Activated T-cell treated with anti-CD3 and anti-CD28 coated beads, Interleukin-2, amount 50 U/mL, for 48 hours (primary cell): Measurements from ENCODE around the gene SPSB2.
A peak's percentile ranks its signal among the peaks of the same experiment; 100 is the strongest.
"Not testable (repeated sequence)": the region's sequence is repeated elsewhere in the genome, so short reads cannot be mapped to it uniquely, and the experiment has no call there.

Experiments
- DNase-seq, 2 experiments: peaks; one replicate each; pipeline ENCODE4 v3.0.0-alpha.2; 2020

The SPSB2 gene

DNA sequence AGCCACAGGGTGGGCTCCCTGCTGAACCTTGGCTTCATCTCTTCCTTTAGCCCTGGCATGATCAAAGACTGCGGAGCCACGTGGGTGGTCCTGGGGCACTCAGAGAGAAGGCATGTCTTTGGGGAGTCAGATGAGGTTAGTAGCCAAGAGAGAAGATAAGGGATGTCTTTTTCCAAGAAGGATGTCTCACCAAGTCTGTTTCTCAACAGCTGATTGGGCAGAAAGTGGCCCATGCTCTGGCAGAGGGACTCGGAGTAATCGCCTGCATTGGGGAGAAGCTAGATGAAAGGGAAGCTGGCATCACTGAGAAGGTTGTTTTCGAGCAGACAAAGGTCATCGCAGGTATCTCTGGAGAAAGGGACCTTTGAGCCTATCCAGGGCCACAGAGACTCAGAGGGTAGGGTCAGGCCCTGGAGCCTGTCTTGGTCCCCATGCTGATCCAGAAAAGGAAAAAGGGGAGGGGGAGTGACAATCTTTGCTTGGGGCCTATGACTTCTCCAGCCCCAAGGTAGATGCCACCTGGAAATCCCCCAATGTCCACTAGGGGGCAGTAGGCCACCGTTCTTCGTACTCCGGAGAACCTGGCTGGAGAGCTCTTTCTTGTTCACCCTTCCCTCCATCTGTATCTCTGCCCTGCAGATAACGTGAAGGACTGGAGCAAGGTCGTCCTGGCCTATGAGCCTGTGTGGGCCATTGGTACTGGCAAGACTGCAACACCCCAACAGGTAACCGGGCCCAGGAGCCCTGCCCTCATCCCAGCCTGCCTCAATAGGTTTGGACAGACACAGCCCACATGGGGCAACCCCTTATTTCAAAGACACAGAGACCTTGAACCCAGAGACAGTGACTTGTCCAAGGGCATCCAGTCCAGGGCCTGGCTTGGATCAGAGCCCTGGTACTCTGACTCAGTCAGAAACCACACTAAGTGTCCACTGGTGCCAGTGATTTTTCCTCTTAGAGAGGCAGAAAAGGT, 3.8 kb downstream of the SPSB2 start:
- peak; percentile 86 to 88 for DNase-seq

DNA sequence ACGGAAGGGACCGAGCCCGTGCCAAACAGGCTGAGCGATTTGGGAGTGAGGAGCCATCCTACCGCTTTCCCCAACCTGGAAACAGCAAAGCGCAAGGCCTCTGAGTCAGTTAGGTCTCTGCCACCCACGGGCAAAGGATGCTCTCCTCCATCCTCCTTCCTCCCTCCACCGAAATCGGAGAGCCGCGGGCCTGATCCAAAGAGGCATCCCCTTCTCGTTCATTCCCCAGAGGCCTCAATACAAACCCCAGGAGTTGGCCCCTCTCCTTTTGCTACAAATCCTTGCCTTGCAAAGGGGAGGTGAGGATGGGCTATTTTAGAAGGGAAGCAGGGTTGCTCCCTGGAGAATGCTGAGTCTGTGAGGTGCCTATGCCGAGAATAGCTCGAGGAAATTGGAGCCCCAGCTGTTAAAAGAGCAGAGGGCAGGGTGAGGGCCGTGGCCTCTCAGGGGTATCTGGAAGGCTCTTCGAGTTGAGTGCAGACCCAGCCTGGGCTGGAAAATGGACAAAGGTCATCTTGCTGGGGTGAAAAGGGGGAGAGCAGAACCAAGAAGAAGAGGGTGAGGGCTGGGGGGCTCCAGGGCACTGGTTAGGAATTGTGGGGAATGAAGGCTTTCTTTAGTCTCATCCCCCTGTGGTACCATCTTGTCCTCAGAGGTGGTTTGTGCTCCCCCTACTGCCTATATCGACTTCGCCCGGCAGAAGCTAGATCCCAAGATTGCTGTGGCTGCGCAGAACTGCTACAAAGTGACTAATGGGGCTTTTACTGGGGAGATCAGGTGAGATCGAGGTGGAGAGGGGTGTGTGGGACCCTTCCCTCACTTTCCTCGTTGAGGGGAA, 4.7 kb downstream of the SPSB2 start:
- peak in 1 of 2 experiments; percentile 37 for DNase-seq

DNA sequence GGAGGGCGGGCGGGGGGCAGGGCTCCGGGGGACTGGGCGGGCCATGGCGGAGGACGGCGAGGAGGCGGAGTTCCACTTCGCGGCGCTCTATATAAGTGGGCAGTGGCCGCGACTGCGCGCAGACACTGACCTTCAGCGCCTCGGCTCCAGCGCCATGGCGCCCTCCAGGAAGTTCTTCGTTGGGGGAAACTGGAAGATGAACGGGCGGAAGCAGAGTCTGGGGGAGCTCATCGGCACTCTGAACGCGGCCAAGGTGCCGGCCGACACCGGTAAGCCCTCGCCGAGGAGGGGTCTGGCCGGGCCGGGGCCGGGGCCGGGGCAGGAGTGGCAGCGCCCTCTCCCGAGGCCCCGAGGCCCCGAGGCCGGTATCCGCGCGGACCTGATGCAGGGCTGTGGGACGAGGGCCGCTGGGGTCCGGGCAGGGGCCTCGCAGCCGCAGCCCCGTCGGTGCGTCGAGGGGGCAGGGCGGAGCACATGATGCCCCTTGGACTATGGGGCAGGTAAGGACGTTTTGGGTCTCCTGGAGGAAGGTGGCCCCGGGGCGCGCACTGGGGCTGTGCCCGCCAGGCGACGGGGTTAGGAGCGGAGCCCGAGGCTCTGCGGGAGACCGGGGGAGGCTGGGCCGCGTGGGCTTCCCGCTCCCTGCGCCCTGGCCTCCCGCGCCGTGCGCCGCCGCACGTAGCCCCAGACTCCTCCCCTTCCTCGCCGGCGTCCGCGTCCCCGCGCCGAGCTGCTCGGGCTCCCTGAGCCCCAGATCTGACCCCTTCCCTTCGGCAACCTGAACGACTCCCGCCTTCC, 5.5 kb downstream of the SPSB2 start, which contains the start of gene TPI1:
Gene TPI1, plus strand, starts transcription at position 119 of the 798 bp plus-strand sequence. Its CDS starts 36 bp downstream, at position 155.
- peak; percentile 85 to 89 for DNase-seq

DNA sequence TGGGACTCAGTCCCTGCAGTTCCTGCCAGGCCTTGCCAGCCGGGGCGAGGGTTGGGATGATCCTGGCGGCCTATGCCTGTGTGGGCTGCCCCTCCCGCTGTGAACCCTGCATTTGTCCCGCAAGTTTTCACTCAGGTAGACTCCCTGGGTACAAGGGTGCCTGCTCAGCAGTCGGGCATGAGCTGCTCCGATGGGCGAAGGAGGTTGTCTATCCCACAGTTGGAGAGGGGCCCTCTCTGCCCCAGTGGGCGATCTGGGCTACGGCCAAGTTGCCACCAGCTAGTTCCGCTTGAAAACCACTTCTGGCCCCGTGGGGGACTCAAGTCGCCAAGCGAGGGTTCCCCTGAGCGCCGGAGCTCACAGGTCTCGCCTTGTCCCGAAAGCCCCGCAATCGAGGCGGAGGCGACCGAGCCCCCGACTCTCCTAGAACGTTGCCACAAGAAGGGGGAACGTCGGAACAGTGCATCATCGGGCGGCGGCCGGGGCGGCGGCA, 6.1 kb downstream of the SPSB2 start:
- DNase-seq = no peak

DNA sequence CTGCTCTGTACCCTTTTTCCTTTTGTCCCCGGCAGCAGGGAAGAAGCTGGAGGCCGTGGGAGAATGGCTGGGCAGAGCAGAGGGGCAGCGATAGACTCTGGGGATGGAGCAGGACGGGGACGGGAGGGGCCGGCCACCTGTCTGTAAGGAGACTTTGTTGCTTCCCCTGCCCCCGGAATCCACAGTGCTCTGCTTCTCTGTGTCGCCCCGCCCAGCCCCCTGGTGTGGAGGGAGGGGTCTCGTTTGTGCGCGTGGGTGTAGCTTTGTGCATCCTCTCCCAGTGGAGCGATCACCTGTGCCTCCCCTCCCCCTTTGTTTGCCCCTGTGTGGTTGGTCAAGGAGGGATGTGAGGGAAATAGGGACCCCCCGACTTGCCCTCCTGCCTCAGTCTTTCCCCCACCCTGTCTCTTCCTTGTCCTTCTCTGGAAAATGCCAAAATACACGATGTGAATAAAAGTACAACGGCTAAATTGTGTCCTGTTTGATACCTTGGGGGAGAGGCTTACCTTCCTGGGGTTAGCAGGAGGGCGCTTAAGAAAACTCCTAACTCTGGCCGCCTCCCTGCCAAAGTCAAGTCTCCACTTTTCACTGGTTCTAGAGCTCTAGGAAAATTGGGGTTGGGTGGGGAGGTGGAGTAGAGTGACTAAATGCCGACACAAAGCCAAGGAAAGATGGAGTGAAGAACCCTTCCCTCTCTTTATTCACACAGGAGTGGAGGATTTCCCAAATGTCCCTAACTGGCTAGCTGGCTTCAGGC, 6.8 kb downstream of the SPSB2 start:
- no peak for DNase-seq

DNA sequence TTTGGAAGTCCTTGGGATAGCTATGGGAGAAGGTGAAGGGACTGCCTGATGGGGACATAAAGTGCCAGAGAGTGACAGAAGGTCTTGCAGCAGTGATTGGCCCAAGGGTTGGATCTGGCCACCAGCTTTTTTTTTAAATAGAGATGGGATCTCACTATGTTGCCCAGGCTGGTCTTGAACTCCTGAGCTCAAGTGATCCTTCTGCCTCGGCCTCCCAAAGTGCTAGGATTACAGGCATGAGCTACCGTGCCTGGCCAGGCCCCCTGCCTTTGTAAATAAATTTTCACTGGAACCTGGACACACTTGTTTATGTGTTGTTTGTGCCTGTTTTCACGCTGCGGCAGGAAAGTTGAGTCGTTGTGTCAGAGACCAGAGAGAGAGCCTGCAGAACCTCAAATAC, 7.8 kb downstream of the SPSB2 start:
- not testable (repeated sequence) for DNase-seq

DNA sequence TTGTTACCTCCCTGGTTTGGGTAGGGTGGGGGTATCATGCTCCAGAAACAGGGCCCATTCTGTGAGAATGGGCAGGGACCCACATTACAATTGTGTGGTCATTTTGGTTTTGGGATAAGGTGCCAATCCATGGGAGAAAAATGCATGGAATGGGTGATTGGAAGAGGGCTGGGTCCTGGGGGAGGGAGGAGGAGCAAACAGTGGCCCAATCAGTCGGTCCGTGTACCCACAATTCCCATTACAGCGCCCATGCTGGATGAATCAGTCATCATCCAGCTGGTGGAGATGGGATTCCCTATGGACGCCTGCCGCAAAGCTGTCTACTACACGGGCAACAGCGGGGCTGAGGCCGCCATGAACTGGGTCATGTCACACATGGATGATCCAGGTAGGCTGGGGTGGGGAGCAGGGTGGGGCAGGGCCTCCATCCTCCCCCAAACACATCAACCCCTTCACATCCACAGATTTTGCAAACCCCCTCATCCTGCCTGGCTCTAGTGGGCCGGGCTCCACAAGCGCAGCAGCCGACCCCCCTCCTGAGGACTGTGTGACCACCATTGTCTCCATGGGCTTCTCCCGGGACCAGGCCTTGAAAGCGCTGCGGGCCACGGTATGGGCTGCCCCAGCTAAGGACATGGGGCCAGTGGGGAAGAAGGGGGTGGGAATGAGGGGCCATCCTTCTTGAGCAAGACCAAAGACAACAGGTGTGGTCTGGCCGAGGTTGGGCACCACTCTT, 9.3 kb downstream of the SPSB2 start:
- no peak for DNase-seq

DNA sequence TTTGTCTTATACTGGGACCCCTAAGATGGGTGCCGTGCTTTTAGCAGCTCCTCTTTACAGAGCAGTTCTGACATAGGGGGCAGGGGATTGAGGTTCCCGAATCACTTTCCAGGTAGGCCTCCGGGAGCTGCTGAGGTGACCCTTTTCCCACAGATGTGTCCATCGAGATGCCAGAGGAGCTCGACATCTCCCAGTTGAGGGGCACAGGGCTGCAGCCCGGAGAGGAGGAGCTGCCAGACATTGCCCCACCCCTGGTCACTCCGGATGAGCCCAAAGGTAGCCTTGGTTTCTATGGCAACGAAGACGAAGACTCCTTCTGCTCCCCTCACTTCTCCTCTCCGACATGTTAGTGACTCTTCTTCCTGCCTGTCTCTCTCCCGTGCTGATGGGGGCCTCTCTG, 10.1 kb downstream of the SPSB2 start:
- DNase-seq = no peak

DNA sequence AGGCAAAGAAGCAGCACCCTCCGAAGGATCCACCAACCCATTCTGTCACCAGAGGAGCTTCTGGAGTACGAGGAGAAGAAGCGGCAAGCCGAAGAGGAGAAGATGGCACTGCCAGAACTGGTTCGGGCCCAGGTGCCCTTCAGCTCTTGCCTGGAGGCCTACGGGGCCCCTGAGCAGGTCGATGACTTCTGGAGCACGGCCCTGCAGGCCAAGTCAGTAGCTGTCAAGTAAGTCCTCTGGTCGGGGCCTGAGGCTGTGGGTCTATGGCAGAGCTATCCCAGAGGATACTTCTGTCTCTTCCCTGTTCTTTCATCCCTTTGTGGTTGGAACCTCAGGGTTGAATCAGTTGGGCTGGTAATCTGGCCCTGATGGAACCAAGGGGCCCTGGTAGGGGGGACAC, 11.7 kb downstream of the SPSB2 start:
- no peak for DNase-seq

DNA sequence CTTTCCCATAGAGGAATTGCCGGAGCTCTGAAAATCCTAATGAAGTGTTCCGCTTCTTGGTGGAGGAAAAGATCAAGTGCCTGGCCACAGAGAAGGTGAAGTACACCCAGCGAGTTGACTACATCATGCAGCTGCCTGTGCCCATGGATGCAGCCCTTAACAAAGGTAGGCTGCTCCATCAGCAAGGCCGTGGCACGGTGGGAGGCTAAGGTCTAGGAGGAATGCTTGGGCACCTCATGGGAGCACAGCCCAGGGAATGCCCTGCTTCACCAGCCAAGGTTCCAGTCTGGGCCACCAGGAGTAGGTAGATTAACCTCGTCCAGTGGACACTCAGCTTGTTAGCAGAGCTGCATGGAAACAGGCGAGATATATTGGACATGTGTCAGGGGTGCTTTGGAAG, 12.2 kb downstream of the SPSB2 start:
- no peak for DNase-seq

DNA sequence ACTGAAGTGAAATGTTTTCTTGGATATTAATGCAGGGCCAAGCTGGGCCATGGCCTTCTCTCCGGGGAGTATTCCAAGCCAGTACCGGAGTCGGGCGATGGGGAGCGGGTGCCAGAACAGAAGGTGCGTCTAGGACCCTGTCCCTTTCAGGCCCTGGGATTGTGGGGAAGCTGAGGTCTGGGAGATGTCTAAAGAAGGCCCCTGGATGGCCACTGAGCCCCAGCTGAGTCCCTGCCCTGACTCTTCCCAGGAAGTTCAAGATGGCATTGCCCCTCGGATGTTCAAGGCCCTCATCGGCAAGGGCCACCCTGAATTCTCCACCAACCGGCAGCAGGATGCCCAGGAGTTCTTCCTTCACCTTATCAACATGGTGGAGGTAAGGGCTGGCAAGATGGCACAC, 13.0 kb downstream of the SPSB2 start:
- DNase-seq = no peak

DNA sequence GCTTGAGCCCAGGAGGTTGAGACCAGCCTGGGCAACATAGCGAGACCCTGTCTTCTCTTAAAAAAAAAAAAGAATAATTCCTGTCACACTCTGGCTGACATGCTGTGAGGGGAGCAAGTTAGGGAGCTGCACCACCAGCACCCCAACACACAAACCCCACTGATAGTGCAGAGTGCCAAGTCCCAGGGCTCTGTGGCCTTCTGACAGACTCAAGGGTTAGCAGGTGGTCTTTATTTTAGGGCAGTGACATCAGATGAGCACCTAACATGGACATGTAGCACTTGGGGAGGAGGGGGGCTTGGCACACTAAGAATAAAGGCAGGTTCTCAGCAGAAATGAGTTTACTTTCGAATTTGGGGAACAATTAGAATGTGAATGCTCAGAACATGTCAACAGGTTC, 14.3 kb downstream of the SPSB2 start:
- no peak for DNase-seq

DNA sequence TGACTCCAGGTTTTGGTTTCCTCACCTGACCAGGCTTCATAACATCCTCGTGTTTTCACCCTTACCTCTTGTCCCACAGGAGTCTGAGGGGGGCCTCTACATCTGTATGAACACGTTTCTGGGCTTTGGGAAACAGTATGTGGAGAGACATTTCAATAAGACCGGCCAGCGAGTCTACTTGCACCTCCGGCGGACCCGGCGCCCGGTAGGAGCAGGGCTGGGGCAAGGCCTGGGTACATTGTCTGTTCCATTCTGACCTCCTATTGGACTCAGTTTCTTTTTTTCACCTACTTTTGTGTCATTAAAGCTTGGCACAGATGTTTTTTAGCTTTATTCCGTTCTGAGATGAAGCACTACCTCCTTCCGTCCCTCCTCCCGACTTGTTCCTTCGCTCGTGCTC, 17.8 kb downstream of the SPSB2 start:
- DNase-seq = no peak

DNA sequence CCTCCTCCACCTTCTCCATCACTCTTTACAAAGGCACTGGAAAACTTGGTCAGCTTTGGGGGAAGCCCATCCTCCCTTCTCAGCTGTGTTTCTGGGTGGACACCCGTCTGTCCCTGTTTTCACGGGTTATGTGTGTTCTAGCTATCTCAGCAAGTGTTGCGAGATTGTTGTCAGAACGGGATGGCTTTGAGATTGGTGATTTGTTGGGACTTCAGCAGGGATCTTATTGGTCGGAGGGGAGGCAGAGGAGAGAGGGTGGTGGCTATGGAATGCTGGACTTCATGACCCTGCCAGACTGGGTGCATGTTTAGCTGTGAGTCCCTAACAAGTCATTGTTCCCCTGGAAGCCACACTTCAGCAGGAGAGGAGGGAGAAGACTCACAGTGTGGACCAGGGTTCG, 19.1 kb downstream of the SPSB2 start:
- no peak for DNase-seq

DNA sequence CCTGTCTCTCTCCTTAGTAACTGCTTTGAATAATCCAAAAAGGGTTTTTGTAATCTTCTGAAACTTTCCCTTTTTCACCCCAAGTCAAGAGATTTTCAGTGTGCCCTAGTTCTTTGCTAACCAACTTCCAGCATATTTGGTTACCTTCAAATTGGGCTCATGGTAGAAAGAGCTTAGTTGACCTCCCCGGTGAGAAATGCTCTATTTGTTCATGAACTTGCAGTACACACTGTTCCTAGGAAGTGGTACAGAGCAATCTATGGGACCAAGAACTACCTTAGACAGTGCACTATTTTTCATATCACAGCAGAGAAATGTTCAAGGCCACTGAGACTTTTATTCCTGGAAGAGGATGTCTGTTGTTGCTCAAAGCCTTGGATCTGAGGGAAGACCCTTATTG, 19.5 kb downstream of the SPSB2 start:
- no peak for DNase-seq

DNA sequence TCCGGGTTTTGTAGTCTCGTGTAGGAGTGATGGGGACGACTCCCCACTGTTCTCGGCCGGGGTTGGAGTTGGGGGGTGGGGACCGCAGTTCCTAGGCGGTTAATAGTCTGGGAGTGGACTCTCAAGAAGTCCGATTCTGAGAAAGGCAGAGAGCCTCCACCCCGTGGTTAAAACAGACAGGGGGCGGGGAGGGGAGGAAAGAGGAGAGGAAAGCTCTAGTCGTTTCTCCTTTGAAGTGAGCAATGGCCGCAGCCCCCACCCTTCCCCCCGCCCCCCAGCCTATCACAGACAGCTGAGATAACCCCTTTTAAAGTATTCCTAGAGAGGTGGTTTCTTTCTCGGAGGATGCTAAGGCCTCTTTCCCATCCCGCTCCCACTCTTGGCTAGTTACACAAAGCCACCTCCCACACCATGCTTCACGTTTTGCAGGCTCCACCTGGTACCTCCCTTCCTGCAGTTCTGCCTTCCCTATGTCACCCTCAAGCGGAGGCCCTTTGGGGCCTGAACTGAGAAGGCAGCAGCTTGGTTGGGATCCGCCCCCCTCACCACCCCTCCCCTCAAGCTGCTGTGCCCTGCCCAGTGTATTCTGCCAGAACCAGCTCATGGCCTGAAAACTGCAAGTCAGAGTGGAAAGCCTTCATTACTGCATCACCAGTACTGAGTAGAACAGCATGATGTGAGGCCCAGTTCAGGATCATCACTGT, 20.3 kb downstream of the SPSB2 start:
- DNase-seq = peak; percentile 79 to 87

DNA sequence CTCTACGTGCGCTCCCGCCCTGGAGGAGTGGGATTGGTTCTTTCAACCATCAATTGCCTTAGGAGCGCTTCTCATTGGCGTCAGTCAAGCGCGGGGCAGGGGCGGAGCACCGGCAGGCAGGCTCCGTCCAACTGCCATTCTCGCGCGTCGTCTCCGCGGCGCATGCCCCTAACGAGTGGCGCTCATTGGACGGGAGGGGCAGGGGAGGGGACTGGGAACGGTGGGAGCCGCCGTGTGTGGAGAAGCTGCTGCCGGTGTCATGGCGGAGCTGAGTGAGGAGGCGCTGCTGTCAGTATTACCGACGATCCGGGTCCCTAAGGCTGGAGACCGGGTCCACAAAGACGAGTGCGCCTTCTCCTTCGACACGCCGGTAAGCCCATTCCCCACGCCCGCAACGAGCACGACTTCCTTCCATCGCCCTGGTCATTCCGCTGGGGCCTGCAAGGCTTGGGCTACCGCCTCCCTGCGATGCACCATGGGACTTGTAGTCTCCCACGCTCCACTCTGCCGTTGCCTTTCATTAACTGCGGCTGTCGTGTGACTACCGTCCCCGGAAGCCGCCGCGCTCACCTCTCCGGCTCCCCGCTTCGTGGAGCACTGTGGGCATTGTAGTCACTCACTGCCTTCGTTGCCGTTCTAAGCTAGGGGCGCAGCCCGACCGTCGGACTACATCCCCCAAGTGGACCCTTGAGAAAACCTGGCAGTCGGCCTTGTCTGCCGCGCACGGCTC, 21.0 kb downstream of the SPSB2 start, which contains the start of gene USP5:
Gene USP5, plus strand, starts transcription at position 230 of the 730 bp plus-strand sequence. Its CDS starts 30 bp downstream, at position 260.
- peak; percentile 98 for DNase-seq

DNA sequence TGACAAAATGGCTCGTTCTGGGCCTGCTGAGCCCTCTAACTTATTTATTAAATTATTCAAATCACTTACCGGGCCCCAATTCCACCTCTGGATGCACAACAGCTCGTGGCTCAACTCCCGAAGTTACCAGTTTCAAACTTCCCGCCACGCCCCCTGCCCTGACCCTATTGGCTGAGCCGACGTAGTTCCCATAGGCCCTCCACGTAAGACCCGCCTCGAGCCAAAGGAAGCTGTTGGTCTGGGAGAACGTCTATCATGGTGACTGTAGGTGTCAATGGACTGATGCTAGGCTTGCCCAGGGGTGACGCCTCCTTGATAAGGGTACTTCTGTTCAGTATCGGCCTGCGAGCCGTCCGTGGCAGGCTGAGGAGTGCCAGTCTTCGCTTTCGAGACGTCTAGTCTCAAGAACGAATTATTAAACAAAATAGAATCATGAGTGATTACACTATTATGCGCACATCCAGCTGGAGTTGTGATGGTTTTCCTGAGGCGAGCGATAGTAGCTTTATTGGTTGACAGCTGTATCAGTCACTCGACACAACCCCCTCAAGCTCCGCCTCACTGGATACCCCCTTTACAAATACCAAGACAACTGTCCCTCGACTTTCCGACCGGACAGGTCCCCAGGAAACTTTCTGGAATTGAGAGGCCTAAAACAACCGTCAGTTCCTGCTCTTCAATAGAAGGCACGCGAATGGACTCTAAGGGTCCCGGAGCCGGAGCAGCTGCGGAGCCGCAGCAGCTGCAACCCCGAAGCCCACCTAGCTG, 21.8 kb downstream of the SPSB2 start, which contains the start of gene CDCA3:
Gene CDCA3, minus strand, starts transcription at position 134 of the 768 bp plus-strand sequence. CDS start 334 bp downstream, outside the sequence.
- DNase-seq = peak; percentile 95

DNA sequence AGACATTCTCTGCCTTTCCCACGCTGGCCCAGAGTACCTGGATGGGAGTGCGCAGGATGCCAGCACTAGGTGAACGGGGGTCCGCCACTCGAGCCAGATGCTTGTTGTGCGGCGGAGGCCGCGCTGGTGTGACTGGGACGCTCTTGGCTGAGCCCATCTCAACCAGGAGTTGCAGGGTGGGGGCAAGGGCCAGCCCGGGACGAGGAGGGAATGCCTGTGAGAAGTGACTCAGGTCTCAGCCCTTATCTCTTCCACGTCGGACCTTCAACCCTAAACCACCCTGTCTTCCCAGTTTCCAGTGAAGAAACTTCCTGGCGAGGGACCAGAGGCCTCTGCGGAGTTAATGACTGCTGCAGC, 22.3 kb downstream of the SPSB2 start:
- no peak for DNase-seq
